ENCODE results near the gene ILF2. TPM values are rescaled to one million over a fixed set of nuclear protein-coding genes. Genes with fewer than 3 reads are reported as not detected.

Gene ILF2
- total RNA-seq, 4 donors from 2014 or later: 52.1 to 99.2 (median 79.3) TPM

GRCh38 chr1:153661111-153661708 lies 9.6 kb downstream of the ILF2 start:
- H3K27me3 ChIP-seq: no peaks in the 10 kb centered on the region
- no peak overlapping the region for H3K27ac ChIP-seq
- no peak overlapping the region for H3K4me3 ChIP-seq
- H3K4me1 ChIP-seq: peaks cover 0 to 14% (median 8%) of the 10 kb centered on the region in 3 donors
- ATAC-seq: no peak
- 63 to 70% methylated on average over 2 to 4 of the region's 9 CpGs for WGBS, 2 donors (ENCODE audit: low coverage in 1 of 2)
- no peak for TF ChIP-seq POLR2A (IDR thresholded peaks at IDR 0.05)
- no peak for TF ChIP-seq EP300 (IDR thresholded peaks at IDR 0.05)
- TF ChIP-seq CTCF (IDR thresholded peaks at IDR 0.05): no peak
- TF ChIP-seq POLR2AphosphoS5 (IDR thresholded peaks at IDR 0.05): no peak
- H3K36me3 ChIP-seq: peaks cover 9 to 67% of the 10 kb centered on the region in 2 donors
- no peaks in the 10 kb centered on the region for H3K9me3 ChIP-seq

DNA sequence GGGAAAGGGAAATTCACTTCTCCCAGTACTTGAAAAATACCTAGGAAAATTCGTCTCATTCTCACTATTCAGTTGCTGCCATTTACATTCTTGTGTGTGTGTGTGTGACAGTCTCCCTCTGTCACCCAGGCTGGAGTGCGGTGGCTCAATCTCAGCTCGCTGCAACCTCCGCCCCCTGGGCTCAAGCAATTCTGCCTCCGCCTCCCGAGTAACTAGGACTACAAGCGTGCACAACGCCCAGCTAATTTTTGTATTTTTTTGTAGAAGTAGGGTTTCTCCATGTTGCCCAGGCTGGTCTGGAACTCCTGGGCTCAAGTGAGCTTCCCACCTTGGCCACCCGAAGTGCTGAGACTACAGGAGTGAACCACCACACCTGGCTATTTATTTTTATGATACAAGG lies 11.1 kb downstream of the ILF2 start:
- no peaks in the 10 kb centered on the region for H3K27me3 ChIP-seq
- no peak for ATAC-seq
- H3K27ac ChIP-seq: peak overlapping the region in 3 of 4 donors; percentile 96 to 98 (median 97)
- 74 to 87% methylated on average over 9 of the region's 9 CpGs for WGBS, 2 donors (ENCODE audit: low coverage in 1 of 2)
- no peak for TF ChIP-seq CTCF (IDR thresholded peaks at IDR 0.05)
- TF ChIP-seq EP300 (IDR thresholded peaks at IDR 0.05): no peak
- TF ChIP-seq POLR2A (IDR thresholded peaks at IDR 0.05): no peak
- no peak for TF ChIP-seq POLR2AphosphoS5 (IDR thresholded peaks at IDR 0.05)
- peaks cover 0 to 52% of the 10 kb centered on the region in 2 donors for H3K36me3 ChIP-seq
- H3K4me3 ChIP-seq: peak overlapping the region in 1 of 2 donors; percentile 80
- peaks cover 0 to 14% (median 8%) of the 10 kb centered on the region in 3 donors for H3K4me1 ChIP-seq
- H3K9me3 ChIP-seq: no peaks in the 10 kb centered on the region

DNA sequence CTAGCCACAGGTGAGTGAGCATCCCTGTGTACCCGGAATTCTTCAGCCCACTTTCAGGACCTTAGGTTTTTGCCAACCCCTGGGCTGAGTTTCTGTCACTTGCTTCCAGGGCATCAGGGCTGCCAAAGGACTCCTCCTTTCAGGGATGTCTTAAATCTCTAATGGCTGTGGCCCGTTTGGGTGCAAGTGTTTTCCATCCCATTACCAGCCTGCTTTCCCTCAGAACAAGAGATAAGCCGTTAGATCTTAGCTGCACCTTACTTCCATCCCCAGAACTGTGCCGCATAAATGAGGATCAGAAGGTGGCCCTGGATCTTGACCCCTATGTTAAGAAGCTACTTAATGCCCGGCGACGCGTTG lies 11.6 kb downstream of the ILF2 start:
- Histone ChIP-seq H3K27me3 (no peaks in the 10 kb centered on the region), H3K4me1 (peaks cover 0 to 14% (median 8%) of the 10 kb centered on the region in 3 donors), H3K9me3 (no peaks in the 10 kb centered on the region), H3K27ac (peak overlapping the region; percentile 70 to 98 (median 96)), H3K36me3 (peaks cover 0 to 47% of the 10 kb centered on the region in 2 donors), H3K4me3 (peak overlapping the region; percentile 72 to 80)
- no peak for TF ChIP-seq EP300 (IDR thresholded peaks at IDR 0.05)
- no peak for TF ChIP-seq POLR2AphosphoS5 (IDR thresholded peaks at IDR 0.05)
- no peak for TF ChIP-seq POLR2A (IDR thresholded peaks at IDR 0.05)
- TF ChIP-seq CTCF (IDR thresholded peaks at IDR 0.05): no peak
- WGBS, 2 donors (ENCODE audit: low coverage in 1 of 2): 40 to 50% methylated on average over 2 to 4 of the region's 8 CpGs
- no peak for ATAC-seq

DNA sequence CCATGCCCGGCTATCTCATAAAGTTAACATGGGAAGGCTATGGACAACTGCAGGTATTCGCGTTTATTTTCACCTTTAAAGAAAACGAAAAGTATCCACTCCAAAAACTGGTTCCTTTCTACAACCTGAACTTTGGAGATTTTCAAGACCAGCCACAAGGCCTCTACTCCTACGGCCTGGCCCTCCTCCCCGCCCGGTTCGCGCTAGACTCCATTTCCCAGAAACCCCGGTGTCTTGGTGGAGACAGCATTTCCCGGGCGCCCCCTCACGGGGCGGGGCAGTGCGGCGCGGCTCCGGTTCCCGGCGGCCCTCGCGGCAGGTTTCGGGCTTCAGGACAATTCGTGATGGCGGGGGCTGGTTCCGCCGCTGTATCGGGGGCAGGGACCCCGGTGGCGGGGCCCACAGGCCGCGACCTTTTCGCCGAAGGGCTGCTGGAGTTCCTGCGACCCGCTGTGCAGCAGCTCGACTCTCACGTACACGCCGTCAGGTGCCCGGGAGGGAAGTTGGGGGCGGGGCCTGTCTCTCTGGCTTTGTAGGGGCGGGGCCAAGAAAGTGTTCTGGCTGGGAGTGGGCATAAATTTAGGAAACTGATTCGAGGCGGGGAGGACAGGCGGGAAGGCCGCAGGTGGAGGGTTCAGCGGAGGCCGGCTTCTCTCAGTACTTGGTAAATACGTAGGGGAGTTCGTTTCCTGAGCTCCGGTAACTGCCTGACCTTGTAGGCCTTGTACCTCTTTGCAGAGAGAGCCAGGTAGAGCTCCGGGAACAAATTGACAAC lies 12.2 kb downstream of the ILF2 start, which contains the start of gene SNAPIN:
SNAPIN (plus strand) TSS at position 304 of the 775 bp plus-strand sequence; CDS start at position 345, 41 bp downstream.
- TF ChIP-seq POLR2A (IDR thresholded peaks at IDR 0.05) (peak; percentile 48 to 66), POLR2AphosphoS5 (IDR thresholded peaks at IDR 0.05) (peak; percentile 65), EP300 (IDR thresholded peaks at IDR 0.05) (no peak), CTCF (IDR thresholded peaks at IDR 0.05) (peak in 2 of 4 experiments; percentile 30 to 44)
- Histone ChIP-seq H3K36me3 (peaks cover 0 to 41% of the 10 kb centered on the region in 2 donors), H3K4me3 (peak within 1 kb of the TSS; percentile 72 to 80), H3K4me1 (peaks cover 0 to 14% (median 8%) of the 10 kb centered on the region in 3 donors), H3K27me3 (no peaks in the 10 kb centered on the region), H3K9me3 (no peaks in the 10 kb centered on the region), H3K27ac (peak within 1 kb of the TSS; percentile 70 to 98 (median 96))
- WGBS, 2 donors (ENCODE audit: low coverage in 1 of 2): 0 to 10% methylated on average over 3 to 11 of the region's 53 CpGs
- ATAC-seq: peak; percentile 98

Data from gastroesophageal sphincter (tissue), 4 donors.